ENCODE results near the gene GPD1.

The GPD1 gene

DNA sequence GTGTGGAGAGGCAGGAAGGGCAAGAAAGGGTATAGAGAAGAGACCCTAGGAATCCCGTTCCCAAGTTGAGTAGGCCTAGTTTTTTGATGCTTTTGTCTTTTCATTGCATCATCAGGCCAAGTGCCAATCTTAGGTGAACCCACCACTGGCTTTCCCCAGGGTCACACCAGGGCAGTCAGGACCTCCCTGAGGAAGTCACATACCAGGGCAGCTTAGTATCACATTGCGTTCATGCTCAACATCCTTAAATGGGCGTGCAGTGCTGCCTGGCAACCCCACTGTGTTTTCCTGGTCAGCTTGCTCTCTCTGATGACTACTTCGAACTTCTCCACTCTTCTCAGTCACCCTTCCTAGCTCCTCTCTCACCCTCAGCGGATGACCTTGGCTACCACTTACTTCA lies 37.4 kb upstream of the GPD1 start:
- no peak overlapping the region for H3K4me3 ChIP-seq (ENCODE audit: low read depth, low read length)
- no peak for DNase-seq (ENCODE audit: low read depth)
- TF ChIP-seq, protein P1, sequence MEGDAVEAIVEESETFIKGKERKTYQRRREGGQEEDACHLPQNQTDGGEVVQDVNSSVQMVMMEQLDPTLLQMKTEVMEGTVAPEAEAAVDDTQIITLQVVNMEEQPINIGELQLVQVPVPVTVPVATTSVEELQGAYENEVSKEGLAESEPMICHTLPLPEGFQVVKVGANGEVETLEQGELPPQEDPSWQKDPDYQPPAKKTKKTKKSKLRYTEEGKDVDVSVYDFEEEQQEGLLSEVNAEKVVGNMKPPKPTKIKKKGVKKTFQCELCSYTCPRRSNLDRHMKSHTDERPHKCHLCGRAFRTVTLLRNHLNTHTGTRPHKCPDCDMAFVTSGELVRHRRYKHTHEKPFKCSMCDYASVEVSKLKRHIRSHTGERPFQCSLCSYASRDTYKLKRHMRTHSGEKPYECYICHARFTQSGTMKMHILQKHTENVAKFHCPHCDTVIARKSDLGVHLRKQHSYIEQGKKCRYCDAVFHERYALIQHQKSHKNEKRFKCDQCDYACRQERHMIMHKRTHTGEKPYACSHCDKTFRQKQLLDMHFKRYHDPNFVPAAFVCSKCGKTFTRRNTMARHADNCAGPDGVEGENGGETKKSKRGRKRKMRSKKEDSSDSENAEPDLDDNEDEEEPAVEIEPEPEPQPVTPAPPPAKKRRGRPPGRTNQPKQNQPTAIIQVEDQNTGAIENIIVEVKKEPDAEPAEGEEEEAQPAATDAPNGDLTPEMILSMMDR (IDR thresholded peaks at IDR 0.05; ENCODE audit: insufficient read depth, low read depth, low read length, missing control alignments): no peak

DNA sequence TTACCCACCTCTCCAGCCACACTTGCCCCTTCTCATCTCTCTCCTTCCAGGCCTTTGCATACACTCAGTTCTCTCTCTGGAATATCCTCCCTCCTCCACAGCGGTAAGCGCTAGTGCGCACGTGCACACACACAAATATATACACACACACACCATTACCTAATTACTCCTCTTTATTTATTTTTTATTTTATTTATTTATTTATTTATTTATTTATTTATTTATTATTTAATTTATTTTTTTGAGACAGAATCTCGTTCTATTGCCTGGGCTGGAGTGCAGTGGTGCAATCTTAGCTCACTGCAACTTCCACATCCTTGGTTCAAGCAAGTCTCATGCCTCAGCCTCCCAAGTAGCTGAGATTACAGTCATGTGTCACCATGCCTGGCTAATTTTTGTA lies 34.7 kb upstream of the GPD1 start:
- H3K4me3 ChIP-seq (ENCODE audit: low read depth, low read length): no peak overlapping the region
- TF ChIP-seq, protein P1 (IDR thresholded peaks at IDR 0.05; ENCODE audit: insufficient read depth, low read depth, low read length, missing control alignments): no peak
- DNase-seq (ENCODE audit: low read depth): no peak

DNA sequence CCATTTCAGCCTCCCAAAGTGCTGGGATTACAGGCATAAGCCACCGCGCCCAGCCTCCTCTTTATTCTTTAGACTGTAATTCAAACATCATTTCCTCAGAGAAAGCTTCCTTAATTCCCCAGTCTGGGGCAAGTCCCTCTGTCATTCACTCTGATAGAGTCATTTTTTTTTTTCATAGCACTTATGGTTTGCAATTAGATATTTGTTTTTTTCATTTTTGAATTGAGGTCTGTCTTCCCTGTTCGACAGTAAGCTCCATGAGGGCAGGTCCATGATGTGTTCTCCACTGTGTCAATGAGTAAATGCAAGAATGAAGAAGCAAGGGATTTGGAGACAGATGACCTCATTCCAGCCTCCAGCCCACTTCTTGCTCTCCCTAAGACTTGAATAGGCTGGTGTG lies 34.3 kb upstream of the GPD1 start:
- TF ChIP-seq, protein P1 (IDR thresholded peaks at IDR 0.05; ENCODE audit: insufficient read depth, low read depth, low read length, missing control alignments): no peak
- no peak for DNase-seq (ENCODE audit: low read depth)
- no peak overlapping the region for H3K4me3 ChIP-seq (ENCODE audit: low read depth, low read length)

DNA sequence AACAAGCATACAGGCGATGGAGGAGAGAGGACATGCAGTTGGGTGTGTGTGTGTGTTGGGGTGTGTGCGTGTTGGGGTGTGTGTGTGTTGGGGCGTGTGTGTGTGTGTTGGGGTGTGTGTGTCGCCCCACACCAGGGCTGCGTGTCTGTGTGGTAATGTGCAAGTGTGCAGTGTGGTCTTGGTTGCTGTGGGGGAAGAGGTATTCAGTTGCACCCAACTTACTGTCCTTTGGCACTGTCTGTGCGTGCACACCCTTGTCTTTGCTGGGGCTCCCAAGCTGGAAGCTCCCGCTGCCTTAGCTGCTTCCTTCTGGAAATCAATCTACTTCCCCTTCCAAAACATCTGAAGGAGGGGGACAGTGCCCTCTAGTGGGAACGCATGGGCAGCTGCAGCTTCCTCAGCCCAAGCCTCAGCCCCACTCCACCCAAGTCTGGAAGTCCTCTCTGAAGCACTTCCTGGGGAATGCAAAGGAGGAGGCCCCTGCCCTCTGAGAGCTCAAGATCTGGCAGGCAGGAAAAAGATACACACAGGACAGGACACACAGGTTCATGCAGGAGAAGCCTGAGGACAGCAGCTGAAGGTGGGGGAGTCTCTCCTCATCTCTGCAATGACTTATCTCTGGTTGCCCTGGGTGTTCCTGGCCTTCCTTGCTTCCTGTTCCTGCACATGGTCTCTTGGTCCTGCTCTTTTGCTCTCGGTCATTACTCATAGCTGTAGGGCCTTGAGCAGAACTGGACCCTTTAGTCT lies 33.3 kb upstream of the GPD1 start:
- peak; percentile 81 for DNase-seq (ENCODE audit: low read depth)
- TF ChIP-seq, protein P1 (IDR thresholded peaks at IDR 0.05; ENCODE audit: insufficient read depth, low read depth, low read length, missing control alignments): peak; percentile 93
- no peak overlapping the region for H3K4me3 ChIP-seq (ENCODE audit: low read depth, low read length)

DNA sequence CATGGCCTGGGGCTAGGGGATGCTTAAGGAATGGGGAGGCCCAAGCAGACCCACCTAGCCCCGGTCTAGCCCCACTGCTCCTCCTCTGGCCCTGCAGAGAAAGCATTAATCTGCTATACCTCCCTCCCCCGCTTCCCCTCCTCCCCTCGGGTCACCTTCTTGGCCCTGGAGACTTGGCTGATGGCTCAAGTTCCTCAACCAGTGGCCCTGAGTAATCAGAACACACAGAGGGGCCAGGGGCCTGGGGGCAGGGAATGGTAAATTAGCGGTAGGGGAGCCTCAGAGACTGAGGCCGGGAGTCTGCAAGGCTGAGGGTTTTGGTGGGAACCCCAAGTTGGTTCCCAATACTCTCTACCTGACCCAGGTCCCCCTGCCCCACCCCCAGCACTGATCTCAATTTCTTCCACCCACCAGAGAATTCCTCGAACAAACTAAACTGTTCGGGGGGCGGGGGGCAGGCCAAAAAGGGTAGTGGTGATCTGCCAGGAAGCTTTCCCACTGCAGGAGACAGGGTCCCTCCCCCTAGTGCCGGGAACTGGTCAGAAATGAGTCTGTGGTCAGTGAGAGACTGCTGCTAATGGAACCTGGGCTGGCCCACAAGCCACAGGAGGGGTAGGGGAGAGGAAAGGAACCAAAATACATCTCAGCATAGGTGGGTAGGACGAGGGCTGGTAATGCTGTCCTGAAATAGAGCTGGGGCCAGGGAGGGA lies 31.5 kb upstream of the GPD1 start:
- TF ChIP-seq, protein P1 (IDR thresholded peaks at IDR 0.05; ENCODE audit: insufficient read depth, low read depth, low read length, missing control alignments): no peak
- DNase-seq (ENCODE audit: low read depth): no peak

DNA sequence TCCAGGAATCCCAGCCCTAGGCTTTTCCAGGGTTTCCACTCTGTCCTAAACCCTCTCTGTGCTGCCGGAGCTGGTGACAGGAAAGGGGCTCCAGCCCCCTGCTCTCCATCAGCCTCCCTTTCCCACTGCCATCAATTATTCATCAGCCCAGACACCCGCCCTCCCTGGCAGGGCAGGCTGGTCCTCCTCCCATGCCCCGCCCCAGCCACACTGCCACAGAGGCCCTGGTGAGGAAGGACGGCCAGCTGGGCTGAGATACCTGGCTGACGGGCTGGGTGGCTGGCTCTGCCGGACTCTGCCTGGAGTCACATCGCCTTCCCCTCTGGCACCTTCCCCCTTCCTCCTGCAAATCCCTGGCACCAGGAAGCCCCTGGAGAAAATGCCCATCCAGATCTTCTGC lies 30.6 kb upstream of the GPD1 start:
- DNase-seq (ENCODE audit: low read depth): no peak
- TF ChIP-seq, protein P1 (IDR thresholded peaks at IDR 0.05; ENCODE audit: insufficient read depth, low read depth, low read length, missing control alignments): no peak
- H3K4me3 ChIP-seq (ENCODE audit: low read depth, low read length): no peak overlapping the region

More for the DNA sequence above, 31.5 kb upstream of the GPD1 start:
- no peak overlapping the region for H3K4me3 ChIP-seq (ENCODE audit: low read depth, low read length)
